Right cardiac atrium (tissue), 5 donors: ENCODE data around the gene NDUFB8. TPM values are rescaled to one million over a fixed set of nuclear protein-coding genes. Genes with fewer than 3 reads are reported as not detected.
A peak's percentile ranks its signal among the peaks of the same experiment; 100 is the strongest.

Source experiments
- ATAC-seq, 2 donors: fragments of 200-7000 bp; cut with Tn5 transposase; one replicate each; pipeline versions ENCODE4 v1.8.0 to v1.9.1; 2020; ENCODE audit warnings: moderate library complexity in 2 of 2, mild to moderate bottlenecking in 1 of 2
- DNase-seq, 3 donors: peaks; one replicate each; pipeline ENCODE4 v3.0.0-alpha.2; 2020
- H3K27ac ChIP-seq: one replicate; pipeline ENCODE4 v1.5.1; 2013; ENCODE audit warnings: mild to moderate bottlenecking, low read length, control low read depth, moderate library complexity
- H3K27me3 ChIP-seq: one replicate; pipeline ENCODE4 v1.6.1; 2013; ENCODE audit not compliant: control insufficient read depth, insufficient read depth
- H3K4me1 ChIP-seq: one replicate; pipeline ENCODE4 v1.6.1; 2013; ENCODE audit warnings: low read length; ENCODE audit not compliant: control insufficient read depth, insufficient read depth
- H3K4me3 ChIP-seq: one replicate; pipeline ENCODE4 v1.5.1; 2013; ENCODE audit warnings: low read length, control low read depth
- H3K9me3 ChIP-seq: one replicate; pipeline ENCODE4 v1.6.1; 2013; ENCODE audit warnings: low read length; ENCODE audit not compliant: control insufficient read depth
- WGBS: extraction: QIAGEN DNeasy Blood & Tissue Kit; methylation state at CpG from one replicate; pipeline ENCODE4 v1.1.7; 2013; 5-methylcytosine and 5-hydroxymethylcytosine counted together
- intact Hi-C, 4 donors: fragments of 100-400 bp; cut with DNase I; formaldehyde crosslinking; loops; one replicate each; pipeline versions ENCODE4 v1.11.0 to v1.14.0; 2022 to 2023
- polyA plus RNA-seq: library from polyadenylated mRNA; stranded (reverse); fragments of 200-250 nt; gene quantifications from one replicate; pipeline ENCODE4 v1.2.3, GENCODE V29; 2013
- total RNA-seq, 4 donors: library from RNA; stranded (reverse); fragmentation: NEBNext Ultra II Directional; extraction: Animal tissue kit (Norgen Biotek cat#: 25700); gene quantifications; one replicate each; pipeline ENCODE4 v1.2.1, GENCODE V29; 2021
- donor health status: healthy with polysubstance abuse.
- donor health status: DM: no; HTN: yes; CAD: no.
- donor health status: DM: no; HTN: no; CAD: no.
- donor health status: DM: no; HTN: yes; CAD: no; lungs with severe emphysema.
- donor health status: DM: yes; HTN: yes; CAD: no.

NDUFB8 gene
- total and polyA plus RNA-seq, 5 donors = 344 to 1,100 (median 422) TPM

DNA sequence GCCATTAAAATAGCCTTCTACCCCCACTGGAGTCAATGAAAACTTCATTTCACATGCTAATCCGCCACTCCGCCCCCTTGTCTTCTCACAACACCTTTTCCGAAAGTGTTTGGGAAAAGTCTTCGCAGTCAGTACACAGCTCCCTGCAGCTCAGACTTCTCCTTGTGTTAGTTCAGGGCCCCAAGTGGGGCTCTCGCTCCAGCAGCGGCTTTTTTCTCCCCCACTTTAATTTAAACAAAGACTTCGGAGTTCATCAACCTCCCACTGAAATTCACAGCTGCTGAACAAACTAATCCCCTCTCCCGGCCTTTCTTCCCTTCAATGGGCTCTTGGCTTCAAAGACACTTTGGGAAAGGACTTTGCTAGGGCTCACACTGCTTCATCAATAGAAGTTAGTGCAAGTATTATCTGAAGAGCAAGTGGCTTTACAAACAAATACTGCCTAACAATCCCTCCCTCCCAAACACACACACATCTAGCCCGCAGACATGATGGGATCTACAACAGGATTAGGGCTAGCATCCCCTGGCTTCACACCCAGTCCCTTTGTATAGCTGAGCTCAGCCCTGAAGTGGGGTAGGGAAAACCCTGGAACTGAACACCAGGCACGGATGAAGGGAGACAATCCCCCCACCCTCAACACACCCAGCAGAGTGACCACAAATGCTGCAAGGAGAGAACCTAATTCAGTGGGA, 43.7 kb downstream of the NDUFB8 start:
- intact Hi-C loops = no loop called here
- no peak for ATAC-seq
- Histone ChIP-seq H3K27me3 (no peaks in the 10 kb centered on the region), H3K9me3 (no peaks in the 10 kb centered on the region), H3K4me3 (no peak overlapping the region), H3K27ac (no peak overlapping the region), H3K4me1 (peaks cover 3% of the 10 kb centered on the region)
- no peak for DNase-seq
- WGBS = 86% methylated on average over 10 of the region's 10 CpGs

DNA sequence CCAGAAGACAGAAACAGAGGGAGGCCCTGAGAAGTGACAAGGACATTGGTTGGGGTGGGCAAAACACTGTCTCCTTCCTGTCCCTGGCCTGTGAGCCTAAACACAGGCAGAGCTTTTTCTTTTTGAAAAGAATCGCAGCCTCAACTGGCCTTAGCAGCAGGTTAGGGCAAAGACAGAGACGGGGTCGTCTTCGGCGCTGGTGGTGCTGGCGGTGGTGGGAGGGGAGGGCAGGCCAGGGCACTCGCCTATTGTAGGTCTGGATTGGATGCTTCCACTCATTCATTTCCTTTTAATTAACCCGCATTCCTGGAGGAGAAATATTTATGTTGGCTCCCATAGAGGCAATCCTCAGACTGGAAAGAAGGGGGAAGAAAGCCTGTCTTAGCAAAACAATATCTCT, 44.3 kb downstream of the NDUFB8 start:
- Histone ChIP-seq H3K27me3 (no peaks in the 10 kb centered on the region), H3K27ac (no peak overlapping the region), H3K4me1 (peaks cover 3% of the 10 kb centered on the region), H3K4me3 (no peak overlapping the region), H3K9me3 (no peaks in the 10 kb centered on the region)
- no peak for DNase-seq
- intact Hi-C loops = no loop called here
- ATAC-seq = no peak
- 66% methylated on average over 8 of the region's 8 CpGs for WGBS

DNA sequence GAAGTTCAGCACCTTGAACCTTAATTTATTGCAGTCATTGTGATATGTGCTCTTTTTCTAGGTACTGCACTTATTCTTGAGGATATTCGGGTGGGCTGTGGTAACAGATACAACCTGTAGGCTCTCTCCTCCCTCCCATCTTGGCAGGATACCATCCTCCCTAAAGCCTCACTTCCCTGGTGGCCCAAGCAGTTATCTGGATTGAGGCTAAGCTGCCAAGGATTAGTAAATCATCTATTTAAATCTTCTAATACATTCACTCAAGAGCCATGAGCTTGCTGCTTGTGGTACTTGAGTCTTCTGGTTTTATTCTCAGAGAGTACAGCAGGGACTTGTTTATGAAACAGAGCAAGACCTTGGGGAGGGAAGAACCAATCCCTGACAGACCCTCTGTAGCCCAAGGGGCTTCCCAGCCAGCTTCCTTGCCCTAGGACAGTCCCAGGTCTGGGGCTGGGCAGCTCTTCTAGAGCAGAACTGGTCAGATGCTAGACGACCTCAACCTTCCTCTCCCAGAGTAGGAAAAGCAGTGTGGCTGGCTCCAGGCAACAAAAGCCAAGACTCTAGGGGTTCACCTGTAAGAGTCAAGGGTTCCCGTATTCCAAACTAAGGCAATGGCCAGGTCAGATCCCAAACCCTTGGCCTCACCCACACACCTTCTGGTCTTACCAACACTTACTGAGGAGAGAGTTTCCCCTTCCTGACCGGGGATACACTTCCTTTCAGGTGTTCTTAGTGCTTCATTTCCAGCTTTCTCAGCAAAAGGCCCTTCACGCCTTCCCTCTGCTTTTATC, 45.6 kb downstream of the NDUFB8 start:
- H3K4me3 ChIP-seq = no peak overlapping the region

DNA sequence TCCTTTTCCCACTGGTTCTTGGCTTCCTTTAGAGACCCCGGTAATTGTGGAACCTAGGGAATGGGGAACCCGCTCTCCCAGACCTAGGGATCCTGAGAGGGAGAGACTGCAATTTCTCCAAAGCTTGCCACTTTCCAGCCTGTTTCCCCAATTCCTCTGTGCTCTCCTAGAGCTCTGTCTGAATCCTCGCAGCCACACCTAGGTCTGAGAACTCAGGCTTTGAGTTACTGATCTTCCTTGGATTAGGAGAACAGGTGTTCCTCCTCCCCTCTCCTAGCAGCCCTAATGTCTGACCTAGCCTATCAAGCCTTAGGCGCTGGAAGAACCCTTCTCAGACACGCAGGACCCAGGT, 46.9 kb downstream of the NDUFB8 start:
- Histone ChIP-seq H3K9me3 (no peaks in the 10 kb centered on the region), H3K27me3 (no peaks in the 10 kb centered on the region), H3K4me1 (peaks cover 3% of the 10 kb centered on the region), H3K4me3 (no peak overlapping the region), H3K27ac (no peak overlapping the region)
- DNase-seq (no peak), ATAC-seq (no peak)
- WGBS = 46% methylated on average over 5 of the region's 5 CpGs
- intact Hi-C loops = no loop called here

More for the DNA sequence above, 45.6 kb downstream of the NDUFB8 start:
- peaks cover 3% of the 10 kb centered on the region for H3K4me1 ChIP-seq
- H3K27ac ChIP-seq = no peak overlapping the region
- intact Hi-C loops = no loop called here
- 82% methylated on average over 5 of the region's 5 CpGs for WGBS
- DNase-seq (no peak), ATAC-seq (no peak)
- no peaks in the 10 kb centered on the region for H3K27me3 ChIP-seq
- no peaks in the 10 kb centered on the region for H3K9me3 ChIP-seq

DNA sequence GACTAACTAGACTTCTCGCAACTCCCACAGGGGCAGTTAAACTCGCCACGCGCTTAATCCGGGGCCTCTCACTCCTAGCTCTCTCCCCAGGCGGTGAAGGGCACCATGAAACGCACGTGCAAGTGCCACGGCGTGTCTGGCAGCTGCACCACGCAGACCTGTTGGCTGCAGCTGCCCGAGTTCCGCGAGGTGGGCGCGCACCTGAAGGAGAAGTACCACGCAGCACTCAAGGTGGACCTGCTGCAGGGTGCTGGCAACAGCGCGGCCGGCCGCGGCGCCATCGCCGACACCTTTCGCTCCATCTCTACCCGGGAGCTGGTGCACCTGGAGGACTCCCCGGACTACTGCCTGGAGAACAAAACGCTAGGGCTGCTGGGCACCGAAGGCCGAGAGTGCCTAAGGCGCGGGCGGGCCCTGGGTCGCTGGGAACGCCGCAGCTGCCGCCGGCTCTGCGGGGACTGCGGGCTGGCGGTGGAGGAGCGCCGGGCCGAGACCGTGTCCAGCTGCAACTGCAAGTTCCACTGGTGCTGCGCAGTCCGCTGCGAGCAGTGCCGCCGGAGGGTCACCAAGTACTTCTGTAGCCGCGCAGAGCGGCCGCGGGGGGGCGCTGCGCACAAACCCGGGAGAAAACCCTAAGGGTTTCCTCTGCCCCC, 47.4 kb downstream of the NDUFB8 start:
- peak; percentile 85 to 90 for ATAC-seq
- Histone ChIP-seq H3K9me3 (no peaks in the 10 kb centered on the region), H3K4me1 (peaks cover 3% of the 10 kb centered on the region), H3K27me3 (no peaks in the 10 kb centered on the region), H3K27ac (no peak overlapping the region), H3K4me3 (peak overlapping the region; percentile 33)
- intact Hi-C loops = no loop called here
- under 1% methylated on average over 59 of the region's 59 CpGs for WGBS
- peak; percentile 70 to 87 (median 86) for DNase-seq

DNA sequence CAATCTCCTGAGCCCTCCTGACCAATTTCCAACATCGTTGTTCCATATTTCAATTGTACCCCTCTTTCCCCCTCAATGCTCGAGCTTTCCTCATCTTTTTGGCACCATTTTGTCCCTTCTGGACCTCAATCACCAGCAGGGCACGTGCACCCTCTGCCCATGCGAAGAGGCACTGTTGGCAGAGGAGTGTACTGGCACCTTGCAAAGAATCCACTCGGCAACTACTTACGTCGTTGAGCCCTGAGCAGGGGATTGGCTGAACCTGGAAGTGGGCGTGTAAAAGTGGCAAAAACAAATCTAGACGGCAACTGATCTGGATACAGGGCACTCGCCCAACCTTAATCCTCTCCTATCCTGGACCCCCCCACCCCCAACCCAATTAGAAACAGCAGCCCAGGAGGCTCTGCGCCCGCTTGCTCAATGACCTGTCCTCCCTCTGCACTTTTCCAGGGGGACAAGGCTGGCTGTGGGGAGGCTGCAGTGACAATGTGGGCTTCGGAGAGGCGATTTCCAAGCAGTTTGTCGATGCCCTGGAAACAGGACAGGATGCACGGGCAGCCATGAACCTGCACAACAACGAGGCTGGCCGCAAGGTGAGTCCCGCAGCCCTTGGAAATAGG, 48.1 kb downstream of the NDUFB8 start:
- intact Hi-C loops = no loop called here

DNA sequence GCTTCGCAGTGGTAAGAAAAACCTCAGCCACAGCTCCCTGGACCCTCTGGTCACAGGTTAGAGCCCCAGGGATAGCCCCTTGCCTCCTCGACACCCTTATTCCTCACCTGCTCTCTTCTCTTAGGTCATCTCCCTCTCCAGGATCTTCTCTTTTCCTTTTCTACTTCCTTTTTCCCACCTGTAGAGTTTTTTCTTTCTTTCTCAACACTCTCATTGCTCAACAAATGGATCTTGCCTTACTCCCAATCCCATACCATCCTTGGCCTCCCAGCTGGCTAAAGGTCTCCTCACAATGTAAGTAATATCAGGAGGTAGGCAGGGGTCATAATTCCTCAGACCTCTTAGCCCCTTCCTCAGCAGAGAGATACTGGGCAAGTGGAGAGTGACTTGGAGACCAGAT, 49.7 kb downstream of the NDUFB8 start:
- H3K9me3 ChIP-seq = no peaks in the 10 kb centered on the region
- DNase-seq = no peak
- no peak overlapping the region for H3K27ac ChIP-seq
- H3K4me1 ChIP-seq = peaks cover 3% of the 10 kb centered on the region
- no peak for ATAC-seq
- intact Hi-C loops = no loop called here
- H3K27me3 ChIP-seq = no peaks in the 10 kb centered on the region
- no peak overlapping the region for H3K4me3 ChIP-seq
- 65% methylated on average over 2 of the region's 2 CpGs for WGBS

More for the DNA sequence above, 48.1 kb downstream of the NDUFB8 start:
- peak; percentile 77 to 92 (median 90) for DNase-seq
- Histone ChIP-seq H3K27ac (no peak overlapping the region), H3K4me1 (peaks cover 3% of the 10 kb centered on the region), H3K4me3 (peak overlapping the region; percentile 33), H3K27me3 (no peaks in the 10 kb centered on the region), H3K9me3 (no peaks in the 10 kb centered on the region)
- ATAC-seq = peak; percentile 97
- WGBS = 2% methylated on average over 19 of the region's 19 CpGs

DNA sequence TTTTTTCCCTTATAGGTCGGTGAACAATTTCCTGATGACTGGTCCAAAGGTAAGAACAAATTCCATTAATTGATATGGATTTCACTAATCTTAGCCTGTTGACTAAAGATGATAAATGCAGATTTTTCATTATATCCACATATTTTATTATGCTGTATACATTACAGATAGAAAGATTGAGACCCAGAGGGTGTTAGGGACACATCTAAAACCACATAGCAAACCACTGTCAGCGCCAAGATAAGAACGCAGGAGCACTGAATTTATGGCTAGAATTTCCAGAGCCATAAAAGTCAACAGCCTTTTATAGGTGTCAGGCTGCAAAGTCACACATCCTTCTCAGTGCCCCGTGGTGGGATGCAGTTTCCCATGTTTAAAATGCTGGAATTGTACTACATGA, 50.6 kb downstream of the NDUFB8 start:
- no peaks in the 10 kb centered on the region for H3K27me3 ChIP-seq
- H3K4me3 ChIP-seq = no peak overlapping the region
- H3K27ac ChIP-seq = no peak overlapping the region
- intact Hi-C loops = no loop called here
- DNase-seq (no peak), ATAC-seq (no peak)
- H3K4me1 ChIP-seq = peaks cover 3% of the 10 kb centered on the region
- 56% methylated on average over 4 of the region's 4 CpGs for whole genome bisulfite sequencing
- H3K9me3 ChIP-seq = no peaks in the 10 kb centered on the region

DNA sequence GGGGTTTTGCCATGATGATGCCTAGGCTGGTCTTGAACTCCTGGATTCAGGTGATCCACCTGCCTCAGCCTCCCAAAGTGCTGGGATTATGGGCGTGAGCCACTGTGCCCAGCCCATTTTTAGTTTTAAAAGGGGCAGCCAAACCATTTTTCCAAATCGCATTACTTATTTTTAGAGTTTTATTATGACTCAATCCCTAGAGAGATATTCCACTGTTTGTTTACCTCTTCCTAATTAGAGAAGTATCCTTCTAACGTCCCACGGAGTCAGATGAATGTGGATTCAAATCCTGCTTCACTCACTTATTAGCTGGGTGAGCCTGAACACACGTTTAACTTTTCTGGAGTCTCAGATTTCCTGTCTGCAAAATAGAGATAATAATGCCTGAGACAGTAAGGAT, 51.7 kb downstream of the NDUFB8 start:
- Histone ChIP-seq H3K4me3 (no peak overlapping the region), H3K27me3 (no peaks in the 10 kb centered on the region), H3K9me3 (no peaks in the 10 kb centered on the region), H3K27ac (no peak overlapping the region), H3K4me1 (peaks cover 3% of the 10 kb centered on the region)
- DNase-seq (no peak), ATAC-seq (no peak)
- intact Hi-C loops = no loop called here
- WGBS = 37% methylated on average over 5 of the region's 5 CpGs
